ENCODE results near the gene NCDN.

DNA sequence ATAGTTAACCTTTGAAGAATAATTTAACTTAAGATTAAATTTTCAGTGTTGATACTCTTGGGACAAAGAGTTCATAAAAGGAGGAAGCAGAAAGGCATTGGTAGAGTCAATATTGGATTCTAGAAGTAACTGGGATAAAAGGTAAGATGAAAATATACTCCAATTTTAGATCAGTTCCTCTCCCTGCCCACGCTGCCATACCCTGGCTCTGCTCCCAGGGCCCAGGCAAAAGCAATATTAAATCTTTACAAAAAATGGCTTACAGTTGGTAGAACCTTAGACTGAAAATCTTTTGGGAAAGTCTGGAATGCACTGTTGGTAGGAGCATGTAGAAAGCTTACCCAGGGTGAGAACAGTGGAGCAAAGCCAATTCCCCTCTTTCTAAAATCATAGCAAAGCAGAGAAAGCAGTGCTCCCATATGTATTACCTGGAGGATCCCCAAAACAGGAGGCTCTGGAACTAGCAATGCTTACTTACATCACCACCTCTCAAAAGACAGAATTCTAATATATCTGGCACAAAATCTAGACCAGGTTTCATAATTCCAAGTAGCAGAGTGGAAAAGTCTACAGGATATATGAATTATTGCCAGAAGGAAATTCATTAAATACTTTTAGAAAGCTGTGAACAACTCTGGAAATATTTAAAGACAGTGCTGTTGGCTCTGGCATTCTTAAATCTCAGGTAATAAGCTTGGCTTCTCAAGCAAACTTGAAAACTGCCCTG is 24.9 kb upstream of the NCDN start:
- TF ChIP-seq, protein P1, sequence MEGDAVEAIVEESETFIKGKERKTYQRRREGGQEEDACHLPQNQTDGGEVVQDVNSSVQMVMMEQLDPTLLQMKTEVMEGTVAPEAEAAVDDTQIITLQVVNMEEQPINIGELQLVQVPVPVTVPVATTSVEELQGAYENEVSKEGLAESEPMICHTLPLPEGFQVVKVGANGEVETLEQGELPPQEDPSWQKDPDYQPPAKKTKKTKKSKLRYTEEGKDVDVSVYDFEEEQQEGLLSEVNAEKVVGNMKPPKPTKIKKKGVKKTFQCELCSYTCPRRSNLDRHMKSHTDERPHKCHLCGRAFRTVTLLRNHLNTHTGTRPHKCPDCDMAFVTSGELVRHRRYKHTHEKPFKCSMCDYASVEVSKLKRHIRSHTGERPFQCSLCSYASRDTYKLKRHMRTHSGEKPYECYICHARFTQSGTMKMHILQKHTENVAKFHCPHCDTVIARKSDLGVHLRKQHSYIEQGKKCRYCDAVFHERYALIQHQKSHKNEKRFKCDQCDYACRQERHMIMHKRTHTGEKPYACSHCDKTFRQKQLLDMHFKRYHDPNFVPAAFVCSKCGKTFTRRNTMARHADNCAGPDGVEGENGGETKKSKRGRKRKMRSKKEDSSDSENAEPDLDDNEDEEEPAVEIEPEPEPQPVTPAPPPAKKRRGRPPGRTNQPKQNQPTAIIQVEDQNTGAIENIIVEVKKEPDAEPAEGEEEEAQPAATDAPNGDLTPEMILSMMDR (IDR thresholded peaks at IDR 0.05): no peak
- TF ChIP-seq POLR2AphosphoS5 (IDR thresholded peaks at IDR 0.05): no peak

All from gastroesophageal sphincter (tissue), 3 donors.